GM12891 (cell line): ENCODE results near the gene DHRS7.

ENCODE experiments used
- DNase-seq: peaks from one replicate; pipeline ENCODE4 v3.0.0; 2011; ENCODE audit warnings: low spot score; ENCODE audit not compliant: insufficient read length
- FAIRE-seq: peaks from 2 replicates; lab custom pipeline; 2011; peaks lifted over from hg19 to GRCh38; lab: Jason Lieb, UNC
- PAX5 ChIP-seq: IDR thresholded peaks from 2 replicates; pipeline ENCODE4 v1.6.1; 2011; ENCODE audit warnings: low read length, moderate library complexity, mild to moderate bottlenecking; ENCODE audit not compliant: insufficient read depth, severe bottlenecking
- POLR2A ChIP-seq: IDR thresholded peaks from 2 replicates; pipeline ENCODE4 v1.6.1; 2011; ENCODE audit warnings: low read depth, low read length, control low read depth
- POLR2AphosphoS5 ChIP-seq: IDR thresholded peaks from 2 replicates; pipeline ENCODE4 v1.6.1; 2011; ENCODE audit warnings: low read depth, low read length, control low read depth
- POU2F2 ChIP-seq: IDR thresholded peaks from 2 replicates; pipeline ENCODE4 v1.6.1; 2011; ENCODE audit warnings: low read depth, mild to moderate bottlenecking, control low read depth, low read length, moderate library complexity
- SPI1 ChIP-seq: IDR thresholded peaks from 2 replicates; pipeline ENCODE4 v1.6.1; 2011; ENCODE audit warnings: low read depth, low read length, control low read depth
- TAF1 ChIP-seq: IDR thresholded peaks from 2 replicates; pipeline ENCODE4 v1.6.1; 2011; ENCODE audit warnings: low read depth, low read length, control low read depth

Gene DHRS7

GRCh38 chr14:60174352-60175254, 9.4 kb upstream of the DHRS7 start:
- FAIRE-seq (no peak), DNase-seq (no peak)

GRCh38 chr14:60171690-60172089, 6.5 kb upstream of the DHRS7 start:
- TF ChIP-seq PAX5 (no peak), POLR2AphosphoS5 (no peak), SPI1 (no peak), POLR2A (no peak), TAF1 (no peak), POU2F2 (no peak)
- DNase-seq = no peak
- no peak for FAIRE-seq

More at GRCh38 chr14:60174352-60175254, 9.4 kb upstream of the DHRS7 start:
- no peak for TF ChIP-seq POLR2A
- no peak for TF ChIP-seq POLR2AphosphoS5
- no peak for TF ChIP-seq SPI1
- TF ChIP-seq TAF1 = no peak
- TF ChIP-seq POU2F2 = no peak
- no peak for TF ChIP-seq PAX5

GRCh38 chr14:60170948-60171347, 5.8 kb upstream of the DHRS7 start:
- no peak for TF ChIP-seq PAX5
- DNase-seq (no peak), FAIRE-seq (no peak)

- FAIRE-seq = no peak
These were observed 4.5 kb upstream of the DHRS7 start for GRCh38 chr14:60169722-60170121.

GRCh38 chr14:60166142-60166541, 944 bp upstream of the DHRS7 start:
- TF ChIP-seq PAX5 = no peak
- no peak for TF ChIP-seq POLR2A
- no peak for TF ChIP-seq POU2F2
- no peak for TF ChIP-seq TAF1
- no peak for TF ChIP-seq SPI1
- no peak for TF ChIP-seq POLR2AphosphoS5
- FAIRE-seq = peak; percentile 50
- DNase-seq = no peak

More at GRCh38 chr14:60169722-60170121, 4.5 kb upstream of the DHRS7 start:
- TF ChIP-seq POU2F2 = no peak
- no peak for TF ChIP-seq TAF1
- no peak for TF ChIP-seq SPI1
- TF ChIP-seq POLR2A = no peak
- TF ChIP-seq PAX5 = no peak
- no peak for DNase-seq

- FAIRE-seq (no peak), DNase-seq (no peak)
- TF ChIP-seq SPI1 (no peak), POLR2AphosphoS5 (no peak), POLR2A (no peak), POU2F2 (no peak), PAX5 (no peak), TAF1 (no peak)
These were observed 314 bp upstream of the DHRS7 start for GRCh38 chr14:60165547-60165876.

GRCh38 chr14:60164404-60164711, 840 bp downstream of the DHRS7 start:
- FAIRE-seq (peak; percentile 84), DNase-seq (no peak)
- no peak for TF ChIP-seq POLR2AphosphoS5

- DNase-seq (no peak), FAIRE-seq (no peak)
- no peak for TF ChIP-seq POLR2AphosphoS5
- TF ChIP-seq TAF1 = no peak
- no peak for TF ChIP-seq SPI1
- no peak for TF ChIP-seq POU2F2
- no peak for TF ChIP-seq PAX5
- TF ChIP-seq POLR2A = no peak
These were observed 1.5 kb downstream of the DHRS7 start for GRCh38 chr14:60163693-60164092.

GRCh38 chr14:60161196-60162107, 3.7 kb downstream of the DHRS7 start:
- no peak for TF ChIP-seq PAX5
- no peak for TF ChIP-seq POLR2A
- TF ChIP-seq POU2F2 = no peak
- TF ChIP-seq SPI1 = no peak
- TF ChIP-seq TAF1 = no peak
- TF ChIP-seq POLR2AphosphoS5 = no peak
- FAIRE-seq (peak; percentile 20), DNase-seq (no peak)

GRCh38 chr14:60160422-60160821, 4.8 kb downstream of the DHRS7 start:
- no peak for DNase-seq
- FAIRE-seq = no peak
- TF ChIP-seq PAX5 (no peak), POLR2A (no peak), SPI1 (no peak), TAF1 (no peak), POU2F2 (no peak), POLR2AphosphoS5 (no peak)
